Stimulated activated CD4-positive, alpha-beta T cell treated with anti-CD3 and anti-CD28 coated beads, Interleukin-4, amount 100 ng/mL, for 48 hours (primary cell): ENCODE results near the gene GNPTAB.

Source experiments
- DNase-seq, 2 donors: peaks; one replicate each; pipeline ENCODE4 v3.0.0-alpha.2; 2020; ENCODE audit warnings: low read depth in 2 of 2

GNPTAB gene

DNA sequence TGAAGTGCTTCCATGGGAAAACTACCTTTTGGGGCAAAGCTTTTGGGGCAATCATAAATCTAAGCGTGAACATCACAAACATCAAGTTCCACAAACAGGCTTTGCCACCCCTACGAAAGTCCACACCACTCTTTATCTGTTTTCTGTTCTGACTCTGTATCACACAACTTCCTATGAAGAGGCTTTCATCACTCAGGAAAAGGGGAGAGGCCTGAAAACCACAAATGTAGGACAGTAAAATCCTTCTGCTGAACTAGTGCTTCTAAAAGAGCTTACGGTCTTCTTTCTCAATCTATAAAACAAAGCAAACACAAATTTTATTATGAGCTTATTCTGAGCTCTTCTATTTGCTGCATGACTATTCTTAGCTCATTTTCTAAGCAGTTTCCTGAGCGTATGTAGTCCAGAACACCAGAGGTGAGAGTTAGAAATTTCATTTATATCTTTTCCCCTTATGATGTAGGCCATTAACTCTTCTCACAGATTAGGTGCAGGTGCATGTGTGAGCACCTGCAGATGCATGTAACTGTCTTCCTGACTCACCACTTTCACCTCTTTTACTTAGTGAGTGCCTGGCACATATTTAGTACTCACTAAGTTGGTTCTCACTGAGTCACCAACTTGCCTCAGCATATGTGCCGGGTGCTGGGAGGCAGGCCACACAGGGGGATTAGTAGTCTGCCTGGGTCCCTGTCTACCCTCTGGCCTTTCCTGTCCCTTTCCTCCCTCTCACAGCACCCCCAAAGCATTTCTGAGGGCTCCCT lies 58.6 kb downstream of the GNPTAB start:
- no peak for DNase-seq

DNA sequence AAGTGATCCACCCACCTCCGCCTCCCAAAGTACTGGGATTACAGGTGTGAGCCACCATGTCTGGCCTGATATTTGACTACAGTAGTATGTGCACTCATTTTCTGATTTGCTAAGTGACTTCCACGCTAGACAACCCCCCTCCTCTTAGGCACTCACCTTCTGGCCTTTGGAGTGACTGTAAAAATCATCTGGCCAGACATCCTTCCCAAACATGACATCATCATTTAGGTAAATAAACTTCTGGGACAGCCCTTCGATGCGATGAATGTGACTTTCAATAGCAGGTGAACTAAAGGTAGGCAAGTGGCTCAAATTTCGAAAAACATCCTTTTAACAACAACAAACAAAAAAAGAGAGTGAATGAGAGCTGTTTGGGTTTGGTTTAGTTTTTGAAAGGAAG lies 60.9 kb downstream of the GNPTAB start:
- DNase-seq = no peak

DNA sequence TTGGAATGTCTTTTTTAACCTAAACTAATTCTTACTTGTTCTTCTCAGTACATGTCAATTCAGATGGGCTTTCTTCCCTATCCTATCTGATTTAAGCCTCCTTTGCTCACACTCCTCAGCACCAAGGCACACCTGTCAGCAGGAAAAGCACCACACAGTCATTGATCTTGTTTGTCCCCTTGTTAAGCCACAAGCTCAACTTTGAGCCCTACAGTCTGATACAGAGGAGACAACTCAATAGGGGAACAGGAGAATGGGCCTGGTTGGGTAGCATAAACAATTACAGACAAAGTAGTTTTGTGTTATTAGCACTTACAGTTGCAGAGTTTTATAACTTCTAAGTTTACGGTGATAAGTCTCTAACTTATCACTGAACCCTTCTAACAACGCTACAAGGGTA lies 62.0 kb downstream of the GNPTAB start:
- no peak for DNase-seq

DNA sequence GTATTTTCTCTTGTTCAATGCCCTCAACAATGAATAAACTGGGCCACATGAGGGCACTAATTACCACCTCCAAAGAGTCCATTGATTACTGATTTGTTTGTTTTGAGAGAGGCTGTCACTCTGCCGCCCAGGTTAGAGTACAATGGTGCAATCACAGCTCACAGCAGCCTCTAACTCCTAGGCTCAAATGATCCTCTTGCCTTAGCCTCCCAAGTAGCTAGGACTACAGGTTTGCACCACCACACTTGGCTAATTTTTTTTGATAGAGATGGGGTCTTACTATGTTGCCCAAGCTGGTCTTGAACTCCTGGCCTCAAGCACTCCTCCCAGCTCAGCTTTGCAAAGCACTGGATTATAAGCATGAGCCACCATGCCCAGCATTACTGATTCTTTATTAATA lies 63.2 kb downstream of the GNPTAB start:
- no peak for DNase-seq

DNA sequence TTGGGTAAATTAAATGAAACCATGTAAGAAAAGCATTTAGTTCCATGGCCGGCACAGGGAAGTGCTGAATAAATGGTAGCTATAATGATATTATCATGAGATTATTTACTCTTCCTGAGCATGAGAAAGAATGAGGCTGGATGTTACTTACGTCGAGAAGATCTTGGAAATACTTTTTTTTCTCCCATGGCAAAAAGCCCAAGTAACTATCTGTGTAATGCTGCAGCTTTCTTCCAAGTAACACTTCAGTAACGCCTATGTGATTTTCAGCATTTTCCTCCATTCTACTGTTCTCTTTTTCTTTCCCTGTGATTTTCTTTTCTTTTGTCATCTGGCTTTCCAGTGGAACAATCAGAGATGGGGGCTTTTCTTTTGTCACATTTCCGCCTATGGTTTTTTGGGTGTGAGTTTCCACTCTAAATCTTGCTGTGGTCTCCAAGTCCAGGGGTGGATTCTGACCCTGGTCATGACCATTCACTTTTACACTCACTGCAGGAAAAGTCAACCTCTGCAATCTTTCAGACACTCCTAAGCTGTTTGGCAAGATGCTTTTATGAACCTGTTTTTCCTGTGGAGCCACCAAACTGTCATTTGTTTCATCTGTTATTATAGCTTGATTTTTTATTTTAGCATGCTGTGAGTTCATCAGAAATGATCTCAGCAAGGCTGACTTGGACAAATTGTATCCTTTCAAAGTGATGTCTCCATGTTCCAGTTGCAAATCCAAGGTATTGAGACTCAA lies 66.5 kb downstream of the GNPTAB start:
- DNase-seq = no peak

DNA sequence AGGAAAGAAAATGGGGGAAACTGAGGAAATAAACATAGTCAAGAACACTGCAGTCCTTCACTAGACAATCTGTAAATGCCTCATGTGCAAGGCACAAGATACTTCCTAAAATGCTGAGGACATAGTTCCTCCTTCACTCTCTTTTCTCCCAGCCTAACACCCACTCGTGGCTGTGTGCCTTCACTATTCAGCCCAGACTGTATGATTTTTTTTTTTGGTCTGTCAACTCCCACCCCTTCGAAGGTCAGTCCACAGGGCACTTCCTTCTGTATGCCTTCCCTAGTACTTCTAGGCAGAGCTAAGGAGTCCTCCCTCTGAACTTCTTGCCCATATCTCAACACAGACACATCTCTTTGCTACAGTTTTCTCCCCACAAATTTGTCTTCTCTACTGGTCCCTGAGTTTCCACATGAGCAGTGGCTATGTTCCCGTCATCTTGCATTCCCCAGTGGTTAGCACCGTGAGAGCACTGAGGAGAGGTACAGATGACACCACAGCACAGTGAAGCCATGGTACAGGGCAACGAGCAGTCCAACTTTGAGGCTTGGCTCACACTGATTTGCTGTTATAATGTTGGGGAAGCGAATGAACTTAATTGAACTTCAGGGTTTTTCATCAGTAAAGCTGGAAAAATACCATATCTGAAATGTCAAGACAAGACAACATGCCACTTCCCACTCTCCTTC lies 67.4 kb downstream of the GNPTAB start:
- no peak for DNase-seq

DNA sequence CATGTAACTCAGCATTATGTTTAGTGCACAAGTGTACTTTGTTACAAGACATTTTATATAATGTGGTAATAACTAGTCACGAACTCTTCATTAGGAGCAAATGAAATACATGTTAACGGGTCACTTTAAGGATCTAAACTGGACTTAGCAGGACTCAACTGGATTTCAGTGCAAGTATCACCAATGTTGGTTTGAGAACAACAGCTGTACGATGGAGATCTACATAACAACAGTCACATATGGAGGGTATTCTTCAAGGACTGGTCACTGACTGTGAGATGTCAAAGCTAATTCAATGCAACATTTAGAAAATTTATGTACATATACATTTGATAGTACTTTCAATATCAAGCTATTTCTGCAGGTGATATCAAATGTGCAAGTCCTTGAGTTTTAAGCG lies 69.0 kb downstream of the GNPTAB start:
- no peak for DNase-seq

DNA sequence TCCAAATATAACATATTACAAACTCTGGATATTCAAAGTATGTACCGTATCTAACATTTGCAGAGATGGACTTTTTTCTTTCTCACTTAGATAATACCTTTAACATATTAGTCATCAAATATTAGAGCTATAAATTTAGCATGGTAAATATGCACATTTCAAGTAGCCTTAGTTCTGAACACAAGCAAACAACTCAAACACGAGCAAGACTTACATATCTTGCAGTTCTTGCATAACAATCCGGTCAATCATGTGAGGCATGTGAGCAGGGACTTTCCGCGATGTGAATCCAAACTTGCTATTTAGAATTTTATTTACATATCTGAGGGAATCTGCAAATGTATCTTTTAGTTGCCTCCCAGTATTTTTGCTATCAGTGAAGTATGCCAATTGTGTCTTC lies 69.4 kb downstream of the GNPTAB start:
- no peak for DNase-seq

DNA sequence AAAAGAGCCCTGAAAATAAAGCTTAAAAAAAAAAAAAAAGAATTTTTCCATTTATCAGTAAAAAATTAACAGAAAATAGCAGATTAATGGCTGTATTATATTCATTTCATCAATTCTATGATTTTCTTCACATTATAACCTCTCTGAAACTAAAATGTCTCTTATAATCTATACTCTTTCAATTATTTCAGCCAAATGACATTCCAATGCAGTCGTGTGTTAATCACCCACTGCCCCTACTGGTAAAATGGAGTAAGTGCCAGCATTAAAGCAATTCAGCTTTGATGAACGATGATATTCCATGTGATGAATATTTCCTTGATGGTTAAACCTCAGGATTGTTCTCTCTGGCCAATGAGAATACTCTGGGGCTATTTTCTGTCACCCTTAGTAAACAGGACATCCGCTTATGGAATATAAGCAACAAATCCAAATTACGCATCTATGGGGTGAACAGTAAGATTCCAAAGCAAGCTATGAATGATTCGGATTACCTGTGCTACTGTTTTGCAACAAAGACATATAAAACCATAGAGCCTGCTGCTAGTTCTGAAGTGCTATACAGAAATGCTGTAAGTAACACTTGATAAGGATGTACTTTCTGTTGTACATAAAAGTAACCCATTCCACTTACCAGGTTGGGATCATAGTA lies 71.2 kb downstream of the GNPTAB start:
- no peak for DNase-seq

DNA sequence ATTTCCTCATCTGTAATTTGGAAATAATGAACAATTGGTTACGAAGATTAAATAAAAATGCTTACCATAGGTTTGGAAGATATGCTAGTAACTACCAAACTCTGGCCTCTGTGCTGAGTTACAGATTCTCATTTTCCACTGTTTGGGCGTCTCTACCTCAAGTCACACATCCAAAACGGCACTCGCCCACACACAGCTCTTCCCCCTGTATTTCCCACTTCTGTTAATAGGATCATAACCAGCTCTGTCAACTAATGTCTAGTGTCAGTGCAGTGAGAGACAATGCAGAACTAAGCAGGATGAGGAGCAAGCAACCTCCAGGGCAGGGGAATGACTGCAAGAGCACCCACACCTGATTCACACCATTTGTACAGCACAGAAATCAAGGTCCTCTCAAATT lies 80.6 kb downstream of the GNPTAB start:
- no peak for DNase-seq

DNA sequence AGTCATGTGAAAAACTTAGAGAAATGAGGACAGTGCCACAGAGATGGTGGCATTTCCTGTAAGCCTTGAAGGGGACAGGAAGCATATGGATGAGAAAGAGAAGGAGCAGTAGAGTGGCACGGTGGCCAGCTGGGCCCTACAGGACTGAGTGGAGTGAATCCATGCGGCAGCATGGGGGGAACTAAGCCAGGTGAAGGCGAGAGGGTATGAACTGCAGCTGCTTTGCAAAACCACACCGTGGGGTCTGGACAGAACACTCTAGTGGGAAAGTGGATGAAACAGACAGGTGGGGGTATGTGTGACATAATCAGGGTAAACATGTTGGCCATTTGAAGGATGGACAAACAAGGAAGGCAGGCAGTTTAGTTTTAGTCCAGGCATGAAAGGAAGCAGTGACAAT lies 81.1 kb downstream of the GNPTAB start:
- DNase-seq = no peak

DNA sequence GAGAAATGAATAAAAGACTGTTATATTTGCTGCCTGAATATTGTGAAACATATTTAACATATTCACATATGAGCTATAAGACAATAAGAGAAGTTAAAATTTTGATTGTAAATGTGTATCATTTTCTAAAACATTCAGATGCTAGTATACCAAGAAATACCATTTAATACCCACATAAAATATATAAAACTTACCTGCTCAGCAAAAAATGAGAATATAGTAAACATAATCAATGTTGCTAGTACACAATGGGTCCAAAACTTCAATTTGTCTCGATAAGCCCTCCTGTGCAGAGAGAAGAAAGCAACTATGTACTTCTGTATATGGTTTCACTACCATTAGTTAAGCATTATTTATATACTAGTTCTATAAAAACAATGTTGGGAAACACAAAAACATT lies 81.9 kb downstream of the GNPTAB start:
- no peak for DNase-seq

DNA sequence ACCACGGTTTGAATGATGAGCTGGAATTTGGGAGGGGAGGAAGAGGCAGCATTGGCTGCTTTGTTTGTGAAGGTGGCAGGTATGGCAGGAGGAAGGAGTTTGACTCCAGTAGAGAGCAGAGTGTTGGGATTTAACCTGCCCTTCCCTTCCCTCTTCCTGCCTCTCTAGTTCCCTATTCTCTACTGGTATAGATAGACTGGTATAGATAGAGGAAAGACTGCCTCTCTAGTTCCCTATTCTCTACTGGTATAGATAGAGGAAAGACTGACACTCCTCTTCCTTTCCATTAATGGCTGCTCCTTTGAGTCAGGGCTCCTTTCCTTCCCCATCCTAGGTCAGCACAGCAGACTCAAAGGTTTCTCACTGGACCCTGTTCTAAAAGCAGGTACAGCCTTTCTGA lies 83.1 kb downstream of the GNPTAB start:
- DNase-seq = no peak

DNA sequence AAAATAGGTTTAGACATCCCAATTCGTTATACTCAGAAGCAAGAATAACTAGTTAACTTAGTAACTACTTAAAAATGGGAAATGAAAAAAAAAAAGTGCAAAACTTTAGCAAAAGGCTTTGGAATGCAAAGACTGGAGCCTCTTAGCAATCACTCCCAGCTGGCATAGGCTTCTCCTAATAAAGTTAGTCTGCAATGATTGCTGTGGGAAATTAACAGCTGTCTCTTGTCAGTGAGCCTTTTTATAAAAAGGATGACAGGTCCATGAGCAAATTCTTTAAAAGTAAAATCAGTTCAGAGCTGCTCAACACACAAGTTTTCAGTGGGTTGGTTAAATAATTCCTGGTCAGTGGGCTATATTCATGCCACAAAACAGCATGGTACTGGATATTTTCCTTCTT lies 84.1 kb downstream of the GNPTAB start:
- no peak for DNase-seq

DNA sequence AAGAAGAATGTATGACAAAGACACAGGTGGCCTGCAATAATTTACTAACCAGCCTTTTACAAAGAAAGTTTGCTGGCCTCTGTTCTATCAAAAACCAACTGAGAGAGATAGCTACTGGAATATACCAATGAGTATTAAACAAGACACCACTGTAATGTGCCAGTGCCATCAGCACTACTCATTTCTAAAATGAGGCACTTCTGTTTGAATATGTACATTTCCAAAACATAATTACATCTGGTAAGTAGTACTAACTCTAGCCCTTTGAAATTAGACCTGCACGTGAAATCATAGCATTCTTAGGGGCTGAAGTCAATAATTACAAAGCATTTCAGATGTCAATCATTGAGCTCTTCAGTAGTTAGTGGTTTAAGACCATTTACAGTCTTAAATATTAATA lies 84.6 kb downstream of the GNPTAB start:
- no peak for DNase-seq

DNA sequence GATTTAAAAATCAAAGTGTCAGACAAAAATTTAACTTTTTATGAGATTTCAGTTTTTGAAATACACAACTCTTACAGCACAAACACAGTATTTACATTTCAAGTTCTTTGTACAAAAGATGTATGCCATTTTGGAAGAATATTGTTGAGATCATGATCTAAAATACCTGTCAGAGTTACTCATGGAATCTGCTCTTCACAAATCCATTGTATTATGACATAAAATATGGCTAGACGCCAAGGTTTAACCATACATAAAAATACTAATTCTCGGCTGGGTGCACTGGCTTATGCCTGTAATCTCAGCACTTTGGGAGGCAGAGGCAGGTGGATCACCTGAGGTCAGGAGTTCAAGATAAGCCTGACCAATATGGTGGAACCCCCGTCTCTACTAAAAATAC lies 85.3 kb downstream of the GNPTAB start:
- DNase-seq = no peak

DNA sequence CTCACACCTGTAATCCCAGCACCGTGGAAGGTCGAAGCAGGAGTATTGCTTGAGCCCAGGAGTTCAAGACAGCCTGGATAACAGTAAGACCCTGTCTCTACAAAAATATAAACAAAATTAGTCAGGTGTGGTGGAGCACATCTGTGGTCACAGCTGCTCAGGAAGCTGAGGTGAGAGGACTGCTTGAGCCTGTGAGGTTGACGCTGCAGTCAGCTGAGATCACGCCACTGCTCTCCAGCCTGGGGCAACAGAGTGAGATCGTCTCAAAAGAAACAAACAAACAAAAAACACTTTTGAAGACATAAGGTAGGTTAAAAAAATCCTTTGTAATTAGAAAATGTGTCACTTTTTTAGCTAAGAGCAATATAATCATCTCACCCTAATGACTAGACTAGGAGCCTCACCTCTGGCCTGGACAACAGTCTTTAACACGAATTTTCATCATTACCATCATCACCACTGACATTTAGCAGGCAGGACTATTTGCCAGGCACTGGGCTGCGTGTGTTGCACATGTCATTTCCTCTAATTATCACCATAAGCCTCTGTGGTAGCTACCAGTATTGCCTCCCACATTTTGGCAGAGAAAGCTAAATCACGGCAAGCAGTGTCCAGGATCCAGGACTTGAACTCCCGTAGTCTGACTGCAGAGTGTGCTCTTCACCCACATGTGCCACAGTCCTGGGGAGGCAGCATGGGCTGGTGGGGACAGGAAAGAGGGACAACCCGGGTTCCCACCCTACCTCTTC lies 86.9 kb downstream of the GNPTAB start:
- DNase-seq = no peak

DNA sequence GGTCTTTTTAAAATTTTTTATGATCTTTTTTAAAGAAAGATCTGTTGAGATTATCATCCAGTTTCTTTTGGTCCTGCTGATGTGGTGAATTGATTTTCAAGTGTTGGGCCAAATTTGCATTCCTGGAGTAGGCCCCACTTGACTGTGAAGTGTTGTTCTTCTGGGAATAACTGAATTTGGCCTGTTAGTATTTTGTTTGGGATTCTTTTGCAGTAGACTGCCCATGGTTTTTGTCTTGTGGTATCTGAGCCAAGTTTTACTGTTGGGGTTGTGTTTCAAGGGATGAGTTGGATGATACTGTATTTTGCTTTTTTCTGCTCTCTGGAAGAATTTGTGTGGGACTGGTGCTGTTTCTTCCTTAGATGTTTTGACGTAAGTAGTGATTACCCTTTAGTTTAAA lies 87.5 kb downstream of the GNPTAB start:
- no peak for DNase-seq

DNA sequence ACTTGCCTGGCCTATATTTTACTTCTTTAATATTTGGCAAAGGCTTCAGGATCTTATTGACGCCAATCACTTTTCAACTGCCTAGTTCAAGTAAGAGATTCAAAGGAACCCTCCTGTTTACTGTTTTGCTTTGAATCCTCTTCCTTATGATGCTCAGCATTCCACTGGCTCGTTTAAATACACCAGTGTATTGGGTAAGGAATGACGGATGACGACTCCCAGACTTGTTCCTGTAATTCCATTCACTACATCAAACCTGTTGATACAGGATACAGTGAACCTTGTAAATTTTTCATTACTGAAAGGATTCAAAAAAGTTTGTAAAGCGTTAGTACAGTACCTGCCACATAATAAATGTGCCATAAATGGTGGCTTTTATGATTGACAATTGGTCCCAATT lies 89.8 kb downstream of the GNPTAB start:
- no peak for DNase-seq

DNA sequence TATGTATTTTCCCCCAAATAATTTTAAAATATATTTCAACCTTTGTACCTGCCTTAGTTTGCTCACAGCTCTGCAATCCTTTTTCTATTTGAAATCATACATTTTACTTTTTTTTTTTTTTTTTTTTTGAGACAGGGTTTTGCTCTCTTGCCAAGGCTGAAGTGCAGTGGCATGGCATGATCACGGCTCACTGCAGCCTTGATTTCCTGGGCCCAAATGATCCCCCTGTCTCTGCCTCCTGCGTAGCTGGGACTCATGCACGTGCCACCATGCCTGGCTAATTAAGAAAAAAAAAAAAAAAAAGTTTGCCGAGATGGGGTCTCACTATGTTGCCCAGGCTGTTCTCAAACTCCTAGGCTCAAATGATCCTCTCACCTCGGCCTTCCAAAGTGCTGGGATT lies 90.2 kb downstream of the GNPTAB start:
- no peak for DNase-seq

DNA sequence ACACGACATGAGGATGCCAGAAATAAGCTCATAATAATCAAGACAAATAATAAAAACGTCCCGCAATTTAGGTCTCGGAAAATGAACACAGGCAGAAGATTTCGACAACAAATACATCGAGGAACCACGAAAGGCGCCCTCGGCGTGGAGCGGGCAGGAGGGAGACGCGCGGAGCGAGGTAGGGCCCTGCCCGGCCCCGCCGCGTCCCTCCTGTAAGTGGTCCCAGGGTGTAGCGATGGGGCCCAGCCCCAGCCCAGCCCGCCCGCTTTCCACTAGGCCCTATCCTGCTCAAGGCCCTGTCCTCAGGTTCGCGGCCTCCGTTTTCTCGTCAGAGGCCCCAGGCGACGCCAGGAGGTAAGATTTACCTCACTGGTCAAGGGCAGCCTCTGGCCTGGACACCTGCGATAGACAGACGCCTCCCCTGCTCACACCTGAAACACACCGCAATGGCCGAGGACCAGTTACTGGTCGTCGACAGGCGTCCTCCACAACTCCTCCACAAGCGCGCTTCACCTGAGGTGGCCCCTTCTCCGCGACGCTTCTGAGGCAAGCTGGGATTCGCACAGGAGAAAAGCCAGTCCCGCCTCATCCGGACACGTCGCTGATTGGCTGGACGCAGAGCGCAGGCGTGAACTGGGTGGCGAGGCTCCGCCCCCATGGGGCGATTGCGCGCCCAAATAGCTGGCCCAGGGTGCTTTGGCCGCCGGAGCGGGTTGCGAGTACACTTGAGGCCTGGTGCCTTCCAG lies 91.7 kb downstream of the GNPTAB start, which contains the start of gene SYCP3:
Gene SYCP3, minus strand, starts transcription at position 543 of the 746 bp plus-strand sequence. CDS start 1,527 bp downstream, outside the sequence.
- no peak for DNase-seq
